OCI-LY3 (cell line): Measurements from ENCODE around the gene OSBPL8.

Experiments
- CTCF ChIP-seq: fragments of 200-600, 300-600 bp; sonication (generic); IDR thresholded peaks from 2 replicates; pipeline ENCODE4 v1.5.1; 2014; ENCODE audit warnings: antibody characterized with exemption, low read length, low read depth
- EZH2phosphoT487 ChIP-seq: fragments of 200-600 bp; shearing (Covaris generic); IDR thresholded peaks from 2 replicates; pipeline ENCODE4 v1.6.1; 2018; ENCODE audit warnings: antibody characterized with exemption, mixed run types, low read depth

GRCh38 chr12:76595056-76595455 is 35.5 kb upstream of the OSBPL8 start:
- TF ChIP-seq CTCF (no peak), EZH2phosphoT487 (no peak)
